Measurements from ENCODE around the gene CEP70.

Gene CEP70

GRCh38 chr3:138465451-138465850 lies 128.6 kb downstream of the CEP70 start:
- Histone ChIP-seq H2AK5ac (ENCODE audit: low read length) (no peak overlapping the region), H3K56ac (ENCODE audit: low read length) (no peak overlapping the region), H3K18ac (ENCODE audit: low read length) (no peak overlapping the region), H3K4me3 (ENCODE audit: low read length) (no peak overlapping the region), H3K4me1 (ENCODE audit: control insufficient read depth, low read depth, low read length) (no peaks in the 10 kb centered on the region), H2BK5ac (ENCODE audit: low read length) (no peak overlapping the region), H3K27ac (ENCODE audit: low read depth, low read length) (no peak overlapping the region), H4K5ac (ENCODE audit: low read length) (no peak overlapping the region), H2BK15ac (replicated peaks; ENCODE audit: low read depth) (no peak overlapping the region), H3K9ac (ENCODE audit: low read length) (no peak overlapping the region), H3K79me2 (ENCODE audit: control insufficient read depth, insufficient read depth, low read length) (no peaks in the 10 kb centered on the region), H3K23ac (ENCODE audit: low read length) (no peak overlapping the region), H3K36me3 (ENCODE audit: control insufficient read depth, insufficient read depth, low read length) (no peaks in the 10 kb centered on the region), H3K27me3 (ENCODE audit: insufficient read depth, low read length, poor library complexity) (no peaks in the 10 kb centered on the region), H4K8ac (ENCODE audit: low read depth, low read length) (no peak overlapping the region), H2BK120ac (ENCODE audit: low read depth, low read length) (no peak overlapping the region), H3K4me2 (ENCODE audit: low read length) (no peak overlapping the region), H3K79me1 (ENCODE audit: low read length) (no peaks in the 10 kb centered on the region), H3K4ac (ENCODE audit: low read depth, low read length) (no peak overlapping the region)
- DNase-seq: no peak
- WGBS (ENCODE audit: extremely low coverage, insufficient coverage, low lambda C conversion rate): no CpG with 5 or more reads among the region's 3 CpGs

DNA sequence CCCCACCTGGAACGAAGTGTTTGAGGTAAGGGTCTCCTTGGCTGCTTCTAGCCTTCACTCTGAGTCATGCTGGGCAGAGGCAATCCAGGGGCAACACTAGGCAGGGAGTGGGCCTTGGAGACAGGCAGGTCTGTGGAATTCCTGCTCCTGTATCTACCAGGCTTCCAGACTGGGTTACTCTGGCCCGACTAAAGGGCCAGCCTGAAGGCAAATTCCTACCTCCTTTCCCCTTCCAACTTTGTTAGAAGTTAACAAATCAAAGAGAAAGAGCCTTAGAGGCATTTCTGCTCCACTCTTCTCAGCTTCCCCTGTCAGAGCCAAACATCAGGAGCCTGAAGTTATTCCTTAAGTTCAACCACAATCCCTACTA lies 129.6 kb downstream of the CEP70 start:
- Histone ChIP-seq H3K4ac (ENCODE audit: low read depth, low read length) (no peak overlapping the region), H3K9ac (ENCODE audit: low read length) (no peak overlapping the region), H3K4me3 (ENCODE audit: low read length) (no peak overlapping the region), H4K5ac (ENCODE audit: low read length) (no peak overlapping the region), H3K56ac (ENCODE audit: low read length) (no peak overlapping the region), H3K4me1 (ENCODE audit: control insufficient read depth, low read depth, low read length) (no peaks in the 10 kb centered on the region), H3K23ac (ENCODE audit: low read length) (no peak overlapping the region), H4K8ac (ENCODE audit: low read depth, low read length) (no peak overlapping the region), H3K27ac (ENCODE audit: low read depth, low read length) (no peak overlapping the region), H2AK5ac (ENCODE audit: low read length) (no peak overlapping the region), H2BK5ac (ENCODE audit: low read length) (no peak overlapping the region), H3K79me2 (ENCODE audit: control insufficient read depth, insufficient read depth, low read length) (no peaks in the 10 kb centered on the region), H3K36me3 (ENCODE audit: control insufficient read depth, insufficient read depth, low read length) (no peaks in the 10 kb centered on the region), H3K18ac (ENCODE audit: low read length) (no peak overlapping the region), H3K4me2 (ENCODE audit: low read length) (no peak overlapping the region), H3K27me3 (ENCODE audit: insufficient read depth, low read length, poor library complexity) (no peaks in the 10 kb centered on the region), H2BK120ac (ENCODE audit: low read depth, low read length) (no peak overlapping the region), H2BK15ac (replicated peaks; ENCODE audit: low read depth) (no peak overlapping the region), H3K79me1 (ENCODE audit: low read length) (no peaks in the 10 kb centered on the region)
- WGBS (ENCODE audit: extremely low coverage, insufficient coverage, low lambda C conversion rate): no CpG with 5 or more reads among the region's 2 CpGs
- DNase-seq: no peak

DNA sequence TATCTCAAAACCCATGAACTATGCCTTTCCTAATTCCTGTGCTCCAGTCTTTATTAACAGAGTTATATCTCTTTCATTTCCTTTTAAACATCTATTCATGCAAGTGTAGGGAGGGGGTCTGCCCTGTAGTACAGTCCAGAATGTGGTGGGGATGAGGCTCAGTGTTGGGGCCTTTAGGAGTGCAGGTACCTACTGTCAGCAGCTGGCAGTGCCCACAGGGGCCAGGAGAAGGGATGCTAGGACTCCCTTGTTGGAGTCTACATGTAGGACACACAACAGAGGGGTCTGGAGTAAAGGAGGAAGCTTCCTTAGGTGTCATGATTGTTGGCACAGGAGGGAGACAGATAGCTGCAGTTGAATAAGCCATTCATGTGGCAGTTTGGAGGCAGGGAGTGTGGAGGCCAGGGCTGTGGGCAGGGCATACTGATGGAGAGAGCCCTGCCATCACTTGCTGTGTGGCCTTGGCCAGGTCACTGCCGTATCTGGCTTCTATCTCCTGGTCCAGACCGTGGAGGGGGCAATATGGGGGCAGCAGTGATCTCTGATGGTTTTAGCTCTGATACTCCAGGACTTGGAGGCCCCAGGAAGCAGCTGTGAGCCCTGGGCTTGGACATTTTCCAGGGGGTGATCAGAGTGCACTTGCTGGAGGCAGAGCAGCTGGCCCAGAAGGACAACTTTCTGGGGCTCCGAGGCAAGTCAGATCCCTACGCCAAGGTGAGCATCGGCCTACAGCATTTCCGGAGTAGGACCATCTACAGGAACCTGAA lies 130.2 kb downstream of the CEP70 start:
- Histone ChIP-seq H2BK5ac (ENCODE audit: low read length) (no peak overlapping the region), H3K79me1 (ENCODE audit: low read length) (no peaks in the 10 kb centered on the region), H3K4me2 (ENCODE audit: low read length) (no peak overlapping the region), H4K5ac (ENCODE audit: low read length) (no peak overlapping the region), H3K27me3 (ENCODE audit: insufficient read depth, low read length, poor library complexity) (no peaks in the 10 kb centered on the region), H2BK120ac (ENCODE audit: low read depth, low read length) (no peak overlapping the region), H3K4ac (ENCODE audit: low read depth, low read length) (no peak overlapping the region), H3K79me2 (ENCODE audit: control insufficient read depth, insufficient read depth, low read length) (no peaks in the 10 kb centered on the region), H3K27ac (ENCODE audit: low read depth, low read length) (no peak overlapping the region), H3K4me1 (ENCODE audit: control insufficient read depth, low read depth, low read length) (no peaks in the 10 kb centered on the region), H2AK5ac (ENCODE audit: low read length) (no peak overlapping the region), H3K56ac (ENCODE audit: low read length) (no peak overlapping the region), H2BK15ac (replicated peaks; ENCODE audit: low read depth) (no peak overlapping the region), H3K18ac (ENCODE audit: low read length) (no peak overlapping the region), H3K23ac (ENCODE audit: low read length) (no peak overlapping the region), H3K4me3 (ENCODE audit: low read length) (no peak overlapping the region), H4K8ac (ENCODE audit: low read depth, low read length) (no peak overlapping the region), H3K9ac (ENCODE audit: low read length) (no peak overlapping the region), H3K36me3 (ENCODE audit: control insufficient read depth, insufficient read depth, low read length) (no peaks in the 10 kb centered on the region)
- no peak for DNase-seq
- WGBS (ENCODE audit: extremely low coverage, insufficient coverage, low lambda C conversion rate): no CpG with 5 or more reads among the region's 6 CpGs

DNA sequence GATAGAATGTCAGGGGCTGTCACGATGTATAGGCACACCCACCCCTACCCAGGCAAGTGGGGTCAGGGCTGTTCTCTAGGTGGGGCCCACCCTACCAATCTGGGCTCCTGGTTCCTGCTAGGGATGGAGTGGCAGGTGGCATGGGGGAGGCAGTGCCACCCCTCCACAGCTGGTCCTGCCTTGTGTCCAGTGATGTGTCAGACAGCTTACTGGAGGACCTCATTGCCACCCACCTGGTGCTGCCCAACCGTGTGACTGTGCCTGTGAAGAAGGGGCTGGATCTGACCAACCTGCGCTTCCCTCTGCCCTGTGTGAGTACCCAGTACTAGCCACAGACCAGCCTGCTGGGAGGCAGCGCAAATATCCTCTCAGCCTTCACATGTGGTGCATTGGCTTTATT lies 132.2 kb downstream of the CEP70 start:
- no peak for DNase-seq

GRCh38 chr3:138461246-138461645 lies 132.8 kb downstream of the CEP70 start:
- H2BK120ac ChIP-seq (ENCODE audit: low read depth, low read length): no peak overlapping the region
- no CpG with 5 or more reads among the region's 5 CpGs for WGBS (ENCODE audit: extremely low coverage, insufficient coverage, low lambda C conversion rate)
- DNase-seq: no peak

More for the DNA sequence above, 132.2 kb downstream of the CEP70 start:
- H3K9ac ChIP-seq (ENCODE audit: low read length): no peak overlapping the region
- no peak overlapping the region for H3K4me3 ChIP-seq (ENCODE audit: low read length)
- no peaks in the 10 kb centered on the region for H3K4me1 ChIP-seq (ENCODE audit: control insufficient read depth, low read depth, low read length)
- no peak overlapping the region for H2BK5ac ChIP-seq (ENCODE audit: low read length)
- H4K5ac ChIP-seq (ENCODE audit: low read length): no peak overlapping the region
- H3K56ac ChIP-seq (ENCODE audit: low read length): no peak overlapping the region
- WGBS (ENCODE audit: extremely low coverage, insufficient coverage, low lambda C conversion rate): no CpG with 5 or more reads among the region's 4 CpGs
- H3K23ac ChIP-seq (ENCODE audit: low read length): no peak overlapping the region
- H3K4me2 ChIP-seq (ENCODE audit: low read length): no peak overlapping the region
- no peak overlapping the region for H2BK15ac ChIP-seq (replicated peaks; ENCODE audit: low read depth)
- H3K79me2 ChIP-seq (ENCODE audit: control insufficient read depth, insufficient read depth, low read length): no peaks in the 10 kb centered on the region
- no peak overlapping the region for H3K4ac ChIP-seq (ENCODE audit: low read depth, low read length)
- no peaks in the 10 kb centered on the region for H3K79me1 ChIP-seq (ENCODE audit: low read length)
- no peak overlapping the region for H2AK5ac ChIP-seq (ENCODE audit: low read length)
- H2BK120ac ChIP-seq (ENCODE audit: low read depth, low read length): no peak overlapping the region
- no peak overlapping the region for H4K8ac ChIP-seq (ENCODE audit: low read depth, low read length)
- H3K27ac ChIP-seq (ENCODE audit: low read depth, low read length): no peak overlapping the region
- H3K18ac ChIP-seq (ENCODE audit: low read length): no peak overlapping the region
- no peaks in the 10 kb centered on the region for H3K27me3 ChIP-seq (ENCODE audit: insufficient read depth, low read length, poor library complexity)
- H3K36me3 ChIP-seq (ENCODE audit: control insufficient read depth, insufficient read depth, low read length): no peaks in the 10 kb centered on the region

More at GRCh38 chr3:138461246-138461645, 132.8 kb downstream of the CEP70 start:
- Histone ChIP-seq H3K18ac (ENCODE audit: low read length) (no peak overlapping the region), H3K27ac (ENCODE audit: low read depth, low read length) (no peak overlapping the region), H4K8ac (ENCODE audit: low read depth, low read length) (no peak overlapping the region), H4K5ac (ENCODE audit: low read length) (no peak overlapping the region), H3K4me3 (ENCODE audit: low read length) (no peak overlapping the region), H2AK5ac (ENCODE audit: low read length) (no peak overlapping the region), H2BK5ac (ENCODE audit: low read length) (no peak overlapping the region), H3K56ac (ENCODE audit: low read length) (no peak overlapping the region), H3K79me2 (ENCODE audit: control insufficient read depth, insufficient read depth, low read length) (no peaks in the 10 kb centered on the region), H3K23ac (ENCODE audit: low read length) (no peak overlapping the region), H3K4me2 (ENCODE audit: low read length) (no peak overlapping the region), H3K9ac (ENCODE audit: low read length) (no peak overlapping the region), H3K79me1 (ENCODE audit: low read length) (no peaks in the 10 kb centered on the region), H3K4ac (ENCODE audit: low read depth, low read length) (no peak overlapping the region), H3K36me3 (ENCODE audit: control insufficient read depth, insufficient read depth, low read length) (no peaks in the 10 kb centered on the region), H2BK15ac (replicated peaks; ENCODE audit: low read depth) (no peak overlapping the region), H3K27me3 (ENCODE audit: insufficient read depth, low read length, poor library complexity) (no peaks in the 10 kb centered on the region), H3K4me1 (ENCODE audit: control insufficient read depth, low read depth, low read length) (no peaks in the 10 kb centered on the region)

All from mesendoderm (in vitro differentiated cells).